ENCODE results near the gene SLC41A2.

DNA sequence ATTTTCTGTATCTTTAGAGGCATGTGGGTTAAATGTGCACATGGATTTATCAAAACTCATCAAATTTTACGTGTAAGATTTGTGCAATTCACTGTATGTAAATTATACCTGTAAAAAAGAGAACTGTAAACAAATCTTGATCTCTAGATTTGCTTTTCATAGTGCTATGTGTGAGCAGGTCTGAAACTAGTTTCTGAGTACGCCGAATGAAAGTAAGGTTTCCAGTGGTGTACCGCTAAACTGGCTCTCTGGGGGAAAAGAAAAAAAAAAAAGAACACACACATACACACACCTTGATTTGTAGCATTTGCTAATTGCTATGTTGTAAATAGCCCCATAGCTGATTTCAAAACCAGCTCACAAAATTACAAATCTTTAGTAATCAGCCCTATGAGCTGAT lies 8.6 kb upstream of the SLC41A2 start:
- no peak for TF ChIP-seq POLR2A (IDR thresholded peaks at IDR 0.05)
- TF ChIP-seq, protein P1, sequence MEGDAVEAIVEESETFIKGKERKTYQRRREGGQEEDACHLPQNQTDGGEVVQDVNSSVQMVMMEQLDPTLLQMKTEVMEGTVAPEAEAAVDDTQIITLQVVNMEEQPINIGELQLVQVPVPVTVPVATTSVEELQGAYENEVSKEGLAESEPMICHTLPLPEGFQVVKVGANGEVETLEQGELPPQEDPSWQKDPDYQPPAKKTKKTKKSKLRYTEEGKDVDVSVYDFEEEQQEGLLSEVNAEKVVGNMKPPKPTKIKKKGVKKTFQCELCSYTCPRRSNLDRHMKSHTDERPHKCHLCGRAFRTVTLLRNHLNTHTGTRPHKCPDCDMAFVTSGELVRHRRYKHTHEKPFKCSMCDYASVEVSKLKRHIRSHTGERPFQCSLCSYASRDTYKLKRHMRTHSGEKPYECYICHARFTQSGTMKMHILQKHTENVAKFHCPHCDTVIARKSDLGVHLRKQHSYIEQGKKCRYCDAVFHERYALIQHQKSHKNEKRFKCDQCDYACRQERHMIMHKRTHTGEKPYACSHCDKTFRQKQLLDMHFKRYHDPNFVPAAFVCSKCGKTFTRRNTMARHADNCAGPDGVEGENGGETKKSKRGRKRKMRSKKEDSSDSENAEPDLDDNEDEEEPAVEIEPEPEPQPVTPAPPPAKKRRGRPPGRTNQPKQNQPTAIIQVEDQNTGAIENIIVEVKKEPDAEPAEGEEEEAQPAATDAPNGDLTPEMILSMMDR (IDR thresholded peaks at IDR 0.05), result no peak
